Stimulated activated CD8-positive, alpha-beta memory T cell treated with anti-CD3 and anti-CD28 coated beads, Interleukin-7, amount 100 ng/mL, for 1 hour (primary cell): ENCODE data around the gene TCOF1.

Experiments
- DNase-seq, 2 donors: peaks; one replicate each; pipeline ENCODE4 v3.0.0-alpha.2; 2020; ENCODE audit warnings: low read depth in 2 of 2

TCOF1 gene

DNA sequence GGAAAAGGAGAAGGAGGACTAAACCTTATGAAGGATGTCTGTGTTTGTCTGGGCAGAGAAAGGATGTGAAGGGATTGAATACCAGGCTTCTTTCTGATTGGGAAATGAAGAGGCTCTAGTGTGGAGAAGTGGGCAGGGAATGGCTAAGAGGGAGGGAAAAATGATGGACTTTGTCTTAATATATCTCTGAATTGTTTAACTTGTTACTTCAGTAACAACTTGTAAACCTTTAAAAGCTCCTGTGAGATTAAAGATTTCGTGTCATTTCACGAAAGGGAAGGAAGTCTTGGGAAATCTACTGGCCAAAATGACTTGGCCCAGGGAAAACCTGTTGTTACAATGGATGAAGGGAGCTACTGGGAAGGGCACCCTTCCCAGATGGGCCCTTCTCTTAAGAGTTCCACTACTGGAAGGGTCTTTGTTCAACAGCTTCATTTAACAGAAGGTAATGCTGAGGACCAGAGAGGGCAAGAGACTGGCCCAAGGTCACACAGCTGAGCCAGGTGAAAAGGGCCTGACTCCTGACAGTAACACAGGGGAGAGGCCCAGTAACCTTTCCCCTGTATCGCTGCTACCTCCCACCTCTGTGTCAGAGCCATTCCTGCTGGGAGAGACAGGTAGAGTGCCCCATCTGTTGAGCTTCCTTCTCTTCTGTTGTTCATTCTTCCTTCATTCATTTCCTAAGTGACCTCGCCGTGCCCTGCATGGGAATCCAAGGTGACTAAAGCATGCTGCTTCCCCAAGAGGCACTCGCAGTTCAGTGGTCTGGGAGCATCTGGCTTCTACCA, 5.1 kb upstream of the TCOF1 start:
- DNase-seq = no peak

DNA sequence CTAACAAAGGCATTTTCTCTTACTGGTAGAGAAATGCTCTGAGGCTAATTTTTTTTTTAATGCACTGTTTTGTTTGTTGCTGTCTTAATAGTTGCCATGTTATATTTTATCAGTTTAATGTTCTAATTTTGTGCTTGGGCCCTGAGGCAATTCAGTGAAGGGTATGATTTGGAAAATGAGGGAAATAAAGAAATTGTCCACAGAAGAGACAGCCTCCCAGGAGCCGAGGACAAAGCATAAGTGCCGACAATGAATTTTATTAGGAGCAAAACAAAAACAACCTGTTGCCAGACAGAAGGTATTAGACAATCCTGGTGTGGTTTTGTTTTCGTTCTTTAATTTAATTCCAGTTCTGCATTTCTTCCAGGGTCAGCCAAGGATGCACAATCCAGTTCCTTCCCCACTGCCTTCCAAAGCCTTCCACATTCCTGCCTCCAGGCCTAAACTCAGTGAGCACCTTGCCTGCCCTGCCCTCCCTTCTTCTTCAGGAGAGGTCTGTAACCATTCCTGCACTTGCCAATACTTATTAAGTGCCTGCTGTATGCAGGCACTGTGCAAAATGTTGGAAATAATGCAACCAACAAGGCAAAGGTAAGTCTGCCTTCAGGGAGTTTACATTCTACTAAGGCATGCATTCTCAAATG, 4.3 kb upstream of the TCOF1 start:
- no peak for DNase-seq

DNA sequence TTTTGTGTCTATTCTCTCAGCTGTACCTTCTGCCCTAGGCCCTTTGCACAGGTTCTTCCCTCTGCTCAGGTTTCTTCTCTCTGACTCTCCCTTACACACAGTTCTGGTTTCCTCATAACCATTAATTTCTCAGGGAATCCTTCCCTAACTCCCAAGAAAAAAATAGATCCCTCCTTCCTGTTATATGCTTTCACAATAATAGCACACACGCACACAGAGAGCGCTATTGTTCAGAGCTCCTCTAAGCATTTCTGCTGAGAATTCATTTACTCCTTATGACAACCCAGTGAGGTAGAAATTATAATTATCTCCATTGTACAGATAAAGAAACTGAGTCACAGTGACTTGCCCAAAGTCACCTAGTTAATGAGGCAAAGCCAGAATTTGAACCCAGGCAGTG, 1.7 kb upstream of the TCOF1 start:
- no peak for DNase-seq

DNA sequence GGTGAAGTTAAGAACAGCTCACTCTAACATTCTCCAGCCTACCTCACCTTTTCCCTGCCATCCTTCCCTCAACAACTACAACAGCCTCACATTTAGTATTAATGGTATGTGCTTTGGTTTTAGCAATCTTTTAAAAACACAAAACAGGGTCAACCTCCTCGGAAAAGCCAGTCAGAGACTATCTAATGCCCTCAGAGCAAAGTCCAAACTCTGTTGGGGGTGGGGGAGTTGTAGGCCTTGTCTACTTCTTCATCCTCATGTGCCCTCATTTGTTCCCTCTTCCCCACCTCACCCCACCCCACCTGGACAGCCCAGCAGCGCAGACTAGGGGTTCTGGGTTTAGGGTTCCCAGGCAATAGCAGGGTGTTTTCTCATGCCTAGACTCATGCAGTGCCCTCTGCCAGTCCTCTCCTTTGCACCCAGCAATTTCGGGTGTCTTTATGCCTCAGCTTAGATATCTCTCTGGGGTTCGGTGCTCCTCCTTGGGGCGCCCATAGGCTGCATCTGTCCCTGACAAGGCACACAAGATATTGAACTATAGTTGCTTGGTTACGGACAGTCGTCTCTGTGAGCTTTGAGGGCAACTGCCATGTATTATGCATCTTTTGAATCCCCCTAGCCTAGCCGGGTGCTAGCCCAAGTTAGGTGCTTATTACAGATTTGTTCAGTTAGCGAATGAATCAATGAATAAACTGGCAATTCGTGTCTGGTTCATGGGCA, 762 bp upstream of the TCOF1 start:
- no peak for DNase-seq

DNA sequence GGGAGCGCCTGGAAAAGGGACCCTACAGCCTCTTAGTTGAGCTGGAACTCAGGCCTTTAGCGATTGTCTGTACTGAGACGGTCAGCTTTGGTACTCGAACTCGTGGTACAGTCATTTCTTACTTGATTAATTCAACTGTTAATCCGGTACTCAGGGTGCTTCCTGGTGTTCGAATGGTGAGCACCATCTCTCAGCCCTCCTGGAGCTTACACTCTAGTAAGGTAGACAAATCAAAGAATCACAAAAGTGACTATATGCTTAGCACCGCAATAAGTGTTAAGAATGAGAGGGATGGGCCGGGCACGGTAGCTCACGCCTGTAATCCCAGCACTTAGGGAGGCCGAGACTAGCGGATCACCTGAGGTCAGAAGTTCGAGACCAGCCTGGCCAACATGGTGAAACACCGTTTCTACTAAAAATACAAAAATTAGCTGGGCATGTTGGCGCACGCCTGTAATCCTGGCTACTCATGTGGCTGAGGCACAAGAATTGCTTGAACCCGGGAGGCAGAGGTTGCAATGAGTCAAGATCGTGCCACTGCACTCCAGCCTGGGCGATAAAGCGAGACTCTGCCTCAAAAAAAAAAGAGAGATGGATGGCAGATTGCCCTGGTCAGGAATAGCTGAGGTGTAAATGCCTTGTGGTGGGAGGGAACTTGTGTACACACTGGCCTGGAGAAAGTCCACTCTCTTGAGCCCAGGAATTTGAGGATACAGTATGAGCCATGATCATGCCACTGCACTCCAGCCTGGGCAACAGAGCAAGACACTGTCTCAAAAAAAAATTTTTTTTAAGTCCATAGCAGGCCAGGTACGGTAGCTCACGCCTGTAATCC, 981 bp downstream of the TCOF1 start:
- no peak for DNase-seq

DNA sequence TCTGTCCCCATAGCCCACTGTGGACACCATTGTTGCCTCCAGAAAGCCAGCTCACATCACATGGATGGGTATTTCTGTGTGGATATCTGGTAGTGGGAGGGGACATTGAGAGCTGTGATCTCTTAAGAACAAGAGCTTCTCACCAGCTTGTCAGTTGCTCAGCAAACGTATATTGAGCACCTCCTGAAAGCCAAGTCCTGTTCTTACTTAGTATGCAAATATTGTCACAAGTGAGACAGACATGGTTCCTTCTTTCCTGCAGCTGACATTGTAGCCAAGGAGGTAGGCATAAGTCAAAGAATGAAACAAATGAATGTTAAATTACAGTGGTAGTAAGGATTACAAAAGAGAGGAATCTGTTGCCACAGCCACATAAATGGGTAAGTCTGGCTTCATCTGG, 3.8 kb downstream of the TCOF1 start:
- no peak for DNase-seq

DNA sequence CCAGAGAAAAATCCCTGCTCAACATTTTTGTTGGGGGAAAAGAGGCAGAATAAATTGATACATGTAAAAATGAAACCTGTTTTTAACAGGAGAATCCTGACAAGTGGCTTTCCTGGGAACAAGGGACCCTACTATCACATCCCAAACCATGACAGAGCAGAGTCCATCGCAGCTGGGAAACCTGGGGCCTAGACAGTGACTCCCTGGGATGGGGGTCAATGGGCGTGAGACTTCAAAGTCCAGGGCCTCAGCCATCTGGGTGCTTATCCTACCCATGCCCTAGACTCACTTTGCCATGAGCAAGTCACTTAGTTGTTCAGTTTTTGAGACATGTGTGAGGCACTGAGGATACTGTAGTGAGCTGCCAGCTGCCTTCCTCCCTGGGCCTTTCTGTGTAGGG, 5.7 kb downstream of the TCOF1 start:
- no peak for DNase-seq

DNA sequence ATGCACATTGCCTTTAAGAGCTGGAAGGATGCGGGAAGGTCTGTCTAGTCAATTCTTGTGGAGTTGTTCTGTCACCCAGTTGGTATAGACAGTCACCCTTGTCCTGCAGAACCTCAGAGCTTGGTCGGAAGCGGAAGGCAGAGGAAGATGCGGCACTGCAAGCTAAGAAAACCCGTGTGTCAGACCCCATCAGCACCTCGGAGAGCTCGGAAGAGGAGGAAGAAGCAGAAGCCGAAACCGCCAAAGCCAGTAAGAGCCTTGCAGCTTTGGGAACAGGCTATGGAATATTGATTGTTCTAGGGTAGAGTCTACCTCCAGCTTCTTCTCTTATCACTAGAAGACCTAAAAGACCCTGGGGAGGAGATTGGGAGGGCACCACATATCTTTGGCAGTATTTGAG, 6.5 kb downstream of the TCOF1 start:
- DNase-seq = no peak

DNA sequence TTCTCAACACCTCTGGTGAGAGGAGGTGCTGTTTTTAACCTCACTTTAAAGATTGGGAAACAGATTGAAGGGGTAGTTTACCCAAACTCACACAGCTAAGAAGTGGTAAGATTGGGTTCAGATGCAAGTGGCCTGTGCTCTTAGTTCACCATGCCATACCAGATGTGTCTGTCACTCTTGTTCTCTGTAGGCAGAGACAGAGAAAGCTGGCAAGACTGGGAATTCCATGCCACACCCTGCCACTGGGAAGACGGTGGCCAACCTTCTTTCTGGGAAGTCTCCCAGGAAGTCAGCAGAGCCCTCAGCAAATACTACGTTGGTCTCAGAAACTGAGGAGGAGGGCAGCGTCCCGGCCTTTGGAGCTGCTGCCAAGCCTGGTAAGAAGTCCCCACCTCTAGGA, 11.0 kb downstream of the TCOF1 start:
- DNase-seq = no peak

DNA sequence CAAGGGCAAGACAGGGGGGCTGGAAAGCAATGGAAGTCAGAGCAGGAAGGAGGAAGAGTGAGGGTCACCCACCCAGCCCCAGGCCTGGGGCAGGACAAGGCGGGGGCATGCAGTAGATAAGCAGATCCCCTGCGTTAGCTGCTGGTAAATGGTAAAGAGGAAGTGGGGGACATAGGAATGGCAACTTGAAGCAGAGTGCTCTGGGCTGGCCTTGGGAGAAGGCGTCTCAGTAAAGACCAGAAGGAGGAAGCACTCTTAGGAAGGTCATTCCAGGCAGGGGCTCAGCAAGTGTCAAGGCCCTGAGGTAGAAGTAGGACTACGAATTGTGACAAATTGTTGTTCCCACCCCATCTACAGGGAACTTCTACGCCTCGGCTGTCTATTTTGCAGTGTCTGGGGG, 15.1 kb downstream of the TCOF1 start:
- no peak for DNase-seq

DNA sequence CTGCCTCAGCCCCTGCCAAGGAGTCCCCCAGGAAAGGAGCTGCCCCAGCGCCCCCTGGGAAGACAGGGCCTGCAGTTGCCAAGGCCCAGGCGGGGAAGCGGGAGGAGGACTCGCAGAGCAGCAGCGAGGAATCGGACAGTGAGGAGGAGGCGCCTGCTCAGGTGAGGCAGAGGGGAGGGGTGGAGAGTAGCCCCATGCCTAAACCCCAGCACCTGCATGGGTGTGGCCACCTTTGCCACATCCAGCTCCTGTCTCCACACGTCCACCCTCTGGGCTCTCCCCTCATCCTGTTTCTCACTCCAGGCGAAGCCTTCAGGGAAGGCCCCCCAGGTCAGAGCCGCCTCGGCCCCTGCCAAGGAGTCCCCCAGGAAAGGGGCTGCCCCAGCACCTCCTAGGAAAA, 17.2 kb downstream of the TCOF1 start:
- DNase-seq = no peak

DNA sequence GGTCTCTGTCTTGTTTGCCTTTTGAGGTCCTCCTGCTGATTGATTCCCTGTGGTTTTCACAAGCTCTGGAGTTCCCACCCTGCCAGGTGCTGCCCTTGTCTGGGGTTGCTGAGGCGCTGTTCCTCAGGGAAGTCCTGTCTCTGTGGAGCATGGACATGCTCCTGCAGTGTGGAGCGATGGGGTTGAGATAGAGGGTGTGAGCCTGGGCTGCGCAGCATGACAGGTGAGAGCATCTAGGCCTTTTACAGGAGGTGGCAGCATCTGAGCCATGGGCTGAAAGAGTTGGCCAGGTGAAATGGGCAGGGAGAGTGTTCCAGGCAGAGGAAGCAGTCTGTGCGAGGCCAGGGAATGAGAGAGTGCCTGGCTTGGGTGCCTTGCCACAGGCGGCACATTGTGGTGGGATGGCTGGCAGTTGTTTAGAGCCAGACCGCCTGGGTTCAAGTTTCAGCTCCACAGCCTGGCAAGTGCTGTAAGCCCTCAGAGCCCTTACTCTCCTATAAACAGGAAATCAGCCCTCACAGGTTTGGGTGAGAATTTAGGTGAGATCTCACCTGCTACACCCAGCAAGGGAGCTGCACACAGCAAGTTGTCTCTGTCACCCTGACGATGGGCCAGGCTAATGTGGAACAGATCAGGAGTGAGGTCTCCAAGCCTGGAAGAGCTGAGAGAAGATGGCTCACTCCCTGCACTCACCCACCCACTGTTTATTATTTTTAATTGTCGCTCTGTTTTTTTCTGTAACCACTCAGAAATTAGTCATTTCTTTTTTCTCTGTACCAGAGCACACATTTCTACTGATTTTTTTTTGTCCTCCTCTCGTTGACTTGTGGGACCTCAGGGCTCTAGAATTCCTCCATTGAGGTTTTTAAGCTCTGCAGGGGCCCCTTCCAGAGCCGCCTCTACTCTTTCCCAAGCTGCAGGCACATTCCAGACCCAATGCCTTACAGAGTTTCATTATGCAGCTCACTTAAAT, 19.6 kb downstream of the TCOF1 start:
- no peak for DNase-seq

DNA sequence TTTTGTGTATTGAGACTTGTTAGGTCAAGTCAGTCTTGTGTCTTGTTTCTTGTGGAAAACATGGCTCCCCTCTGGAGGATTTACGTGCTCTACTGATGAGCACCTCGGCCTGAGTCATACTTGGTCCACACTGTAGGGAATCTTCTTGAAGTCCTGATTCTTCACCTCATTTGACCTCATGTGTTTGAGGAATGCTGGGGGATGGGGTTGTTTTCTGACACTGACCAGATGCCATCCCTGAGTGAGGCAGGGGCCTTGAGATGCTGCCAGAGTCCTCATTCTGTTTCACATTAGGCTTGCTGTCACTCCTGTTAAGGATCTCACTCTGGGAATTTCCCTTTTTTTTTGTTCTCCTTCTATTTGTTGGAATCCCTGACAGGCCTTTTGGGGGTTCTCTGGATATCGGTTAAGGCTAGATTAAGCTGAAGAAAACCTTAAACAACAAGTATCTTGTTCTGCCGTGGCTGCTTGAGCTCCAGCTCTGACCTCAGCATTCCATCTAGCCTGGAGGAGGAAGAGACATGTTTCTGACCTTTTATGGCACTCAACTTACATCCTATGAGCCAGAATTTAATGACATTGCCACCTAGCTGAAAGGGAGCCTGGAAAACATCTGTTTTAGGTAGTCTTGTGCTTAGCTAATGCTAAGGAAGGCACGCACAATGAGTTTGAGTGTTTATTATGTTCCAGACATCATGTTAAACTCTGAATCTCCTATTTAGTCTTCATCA, 20.6 kb downstream of the TCOF1 start:
- no peak for DNase-seq

DNA sequence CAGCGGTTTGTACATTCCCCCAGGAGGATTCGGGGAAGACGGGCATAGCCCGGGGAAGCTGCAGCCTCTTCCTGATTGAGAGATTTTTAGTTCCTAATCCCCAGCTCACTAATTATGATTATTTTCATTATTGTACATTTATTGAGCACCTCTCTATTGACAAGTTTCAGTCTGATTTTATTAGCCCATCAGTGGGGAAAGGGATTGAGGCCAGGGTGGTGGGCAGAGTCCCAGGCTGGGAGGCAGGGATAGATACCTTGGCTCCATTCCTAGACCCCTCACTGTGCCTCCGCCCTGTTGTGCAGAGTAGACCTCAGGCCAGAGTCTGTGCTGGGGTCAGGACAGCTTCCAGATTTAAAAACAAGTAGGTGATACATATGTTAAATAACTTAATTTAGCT, 27.2 kb downstream of the TCOF1 start:
- no peak for DNase-seq

DNA sequence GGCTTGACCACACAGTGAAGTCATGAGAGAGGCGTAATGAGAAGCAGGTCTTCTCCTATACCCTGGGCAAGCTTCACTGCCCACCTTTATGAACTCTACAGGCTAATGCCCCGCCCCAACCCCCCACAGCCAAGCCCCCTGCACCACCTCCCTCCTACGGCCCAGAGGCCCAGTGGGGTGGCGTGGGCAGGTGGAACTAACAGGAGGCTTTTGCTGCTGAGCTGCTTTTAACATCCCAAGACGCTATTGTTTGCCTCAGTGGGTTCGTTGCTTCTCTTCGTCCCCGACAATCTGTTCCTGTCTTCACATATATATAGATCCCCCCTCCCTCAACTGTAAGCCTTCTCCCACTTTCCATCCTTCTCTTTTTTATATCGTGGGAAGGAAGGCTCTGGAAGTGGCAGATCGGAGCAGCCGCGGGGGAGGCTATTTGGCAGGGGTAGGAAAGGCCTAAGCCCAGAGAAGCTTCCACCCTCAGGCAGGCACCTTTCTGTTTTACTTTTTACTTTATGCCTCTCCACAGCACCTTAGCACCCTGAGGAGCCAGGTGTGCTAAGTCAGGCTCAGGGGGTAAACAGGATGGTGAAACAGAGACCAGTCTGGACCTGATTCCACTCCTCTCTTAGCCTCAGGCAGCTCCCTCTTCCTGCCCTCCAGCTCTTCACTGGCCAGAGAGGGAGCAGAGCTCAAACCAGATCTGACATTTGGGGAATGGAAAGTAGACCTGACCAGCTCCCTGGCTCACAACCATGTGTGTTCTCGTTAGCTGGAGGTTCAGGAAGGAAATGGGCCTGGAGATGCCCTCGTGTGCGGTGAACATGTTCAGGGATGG, 28.7 kb downstream of the TCOF1 start:
- no peak for DNase-seq

DNA sequence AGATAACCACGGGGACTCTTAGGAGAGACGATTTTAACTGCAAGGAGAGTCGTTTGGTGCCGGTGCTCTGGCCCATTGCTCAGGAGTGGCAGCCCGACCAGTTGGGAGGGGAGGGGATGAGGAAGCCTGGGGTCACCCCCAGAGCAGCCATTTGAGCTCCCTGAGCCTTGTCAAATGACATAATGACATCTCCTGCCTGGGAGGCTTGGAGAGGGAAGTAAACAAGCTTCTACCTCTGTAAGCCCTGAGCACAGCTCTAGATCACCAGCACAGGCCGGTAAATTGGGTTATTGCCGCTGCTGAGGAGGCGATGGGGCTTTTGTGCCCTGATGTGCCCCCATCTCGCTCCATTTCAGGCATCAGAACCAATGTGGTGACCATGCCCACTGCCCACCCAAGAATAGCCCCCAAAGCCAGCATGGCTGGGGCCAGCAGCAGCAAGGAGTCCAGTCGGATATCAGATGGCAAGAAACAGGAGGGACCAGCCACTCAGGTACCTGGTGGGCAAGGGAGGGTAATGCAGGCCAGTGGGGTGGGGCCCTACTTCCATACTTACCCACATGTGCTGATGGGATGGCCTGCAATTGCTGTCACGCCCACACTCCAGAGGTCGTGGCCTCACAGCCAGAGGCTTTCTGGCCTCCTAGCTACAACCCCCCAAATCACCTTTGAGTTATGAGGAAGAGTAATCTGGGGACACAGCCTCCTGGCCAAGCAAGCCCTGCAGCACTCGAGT, 32.2 kb downstream of the TCOF1 start:
- DNase-seq = no peak

DNA sequence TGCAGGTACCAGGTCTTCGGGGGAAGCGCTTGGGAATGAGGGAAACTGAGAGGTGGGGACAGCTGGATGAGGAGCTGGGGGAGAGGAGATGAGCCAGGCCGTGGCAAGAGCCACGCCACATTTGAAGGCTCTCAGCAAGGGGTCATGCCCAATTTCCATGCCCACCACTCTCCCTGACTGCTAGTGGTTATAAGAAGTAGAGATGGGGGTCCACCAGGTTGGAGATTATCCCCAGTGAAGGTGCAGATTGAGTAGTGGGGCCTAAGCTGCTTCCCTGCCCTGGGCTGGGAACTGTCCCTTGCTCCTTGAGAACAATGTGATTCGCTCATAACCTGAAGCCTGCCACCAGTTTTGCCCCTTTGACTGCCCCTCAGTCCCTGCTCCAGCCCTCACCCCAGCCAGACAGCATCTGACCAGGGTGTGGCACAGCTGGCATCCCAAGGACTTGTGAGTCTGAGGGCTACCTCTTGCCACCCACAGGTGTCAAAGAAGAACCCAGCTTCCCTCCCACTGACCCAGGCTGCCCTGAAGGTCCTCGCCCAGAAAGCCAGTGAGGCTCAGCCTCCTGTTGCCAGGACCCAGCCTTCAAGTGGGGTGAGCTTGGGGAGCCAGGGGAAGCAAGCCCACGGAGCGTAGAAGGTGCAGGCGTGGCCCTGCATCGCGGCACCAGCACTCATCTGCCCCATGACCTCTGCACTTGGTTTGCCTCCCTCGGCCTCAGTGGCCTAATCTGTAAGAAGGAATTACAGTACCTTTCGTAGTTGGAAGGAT, 33.8 kb downstream of the TCOF1 start:
- DNase-seq = no peak

DNA sequence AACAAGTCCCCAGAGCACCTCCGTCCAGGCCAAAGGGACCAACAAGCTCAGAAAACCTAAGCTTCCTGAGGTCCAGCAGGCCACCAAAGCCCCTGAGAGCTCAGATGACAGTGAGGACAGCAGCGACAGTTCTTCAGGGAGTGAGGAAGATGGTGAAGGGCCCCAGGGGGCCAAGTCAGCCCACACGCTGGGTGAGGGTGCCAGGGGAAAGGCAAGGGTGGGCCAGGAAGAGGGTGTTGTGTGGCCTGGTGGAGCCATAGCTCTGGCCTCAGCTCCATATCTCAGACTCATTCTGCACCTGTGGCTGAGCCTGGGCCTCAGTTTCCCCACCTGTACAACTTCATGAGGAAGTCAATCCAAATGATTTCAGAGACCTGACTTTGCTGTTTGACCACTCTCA, 34.5 kb downstream of the TCOF1 start:
- DNase-seq = no peak
